ENCODE results near the gene TXNL4A.

- no peak for TF ChIP-seq EZH2 (IDR thresholded peaks at IDR 0.05; ENCODE audit: borderline replicate concordance)
- TF ChIP-seq, protein P1, sequence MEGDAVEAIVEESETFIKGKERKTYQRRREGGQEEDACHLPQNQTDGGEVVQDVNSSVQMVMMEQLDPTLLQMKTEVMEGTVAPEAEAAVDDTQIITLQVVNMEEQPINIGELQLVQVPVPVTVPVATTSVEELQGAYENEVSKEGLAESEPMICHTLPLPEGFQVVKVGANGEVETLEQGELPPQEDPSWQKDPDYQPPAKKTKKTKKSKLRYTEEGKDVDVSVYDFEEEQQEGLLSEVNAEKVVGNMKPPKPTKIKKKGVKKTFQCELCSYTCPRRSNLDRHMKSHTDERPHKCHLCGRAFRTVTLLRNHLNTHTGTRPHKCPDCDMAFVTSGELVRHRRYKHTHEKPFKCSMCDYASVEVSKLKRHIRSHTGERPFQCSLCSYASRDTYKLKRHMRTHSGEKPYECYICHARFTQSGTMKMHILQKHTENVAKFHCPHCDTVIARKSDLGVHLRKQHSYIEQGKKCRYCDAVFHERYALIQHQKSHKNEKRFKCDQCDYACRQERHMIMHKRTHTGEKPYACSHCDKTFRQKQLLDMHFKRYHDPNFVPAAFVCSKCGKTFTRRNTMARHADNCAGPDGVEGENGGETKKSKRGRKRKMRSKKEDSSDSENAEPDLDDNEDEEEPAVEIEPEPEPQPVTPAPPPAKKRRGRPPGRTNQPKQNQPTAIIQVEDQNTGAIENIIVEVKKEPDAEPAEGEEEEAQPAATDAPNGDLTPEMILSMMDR (IDR thresholded peaks at IDR 0.05; ENCODE audit: poor library complexity), result no peak
Measured at GRCh38 chr18:79921984-79922965, 66.1 kb downstream of the TXNL4A start.

Data from hepatocyte (in vitro differentiated cells).